ENCODE results near the gene MSRB1. TPM values are rescaled to one million over a fixed set of nuclear protein-coding genes. Genes with fewer than 3 reads are reported as not detected.

Gene MSRB1
- total and polyA plus RNA-seq, 2 of the 13 experiments (the other 11 are each of a cell fraction or from before 2014, with no cell fraction given), result 32.1 to 75.4 TPM

DNA sequence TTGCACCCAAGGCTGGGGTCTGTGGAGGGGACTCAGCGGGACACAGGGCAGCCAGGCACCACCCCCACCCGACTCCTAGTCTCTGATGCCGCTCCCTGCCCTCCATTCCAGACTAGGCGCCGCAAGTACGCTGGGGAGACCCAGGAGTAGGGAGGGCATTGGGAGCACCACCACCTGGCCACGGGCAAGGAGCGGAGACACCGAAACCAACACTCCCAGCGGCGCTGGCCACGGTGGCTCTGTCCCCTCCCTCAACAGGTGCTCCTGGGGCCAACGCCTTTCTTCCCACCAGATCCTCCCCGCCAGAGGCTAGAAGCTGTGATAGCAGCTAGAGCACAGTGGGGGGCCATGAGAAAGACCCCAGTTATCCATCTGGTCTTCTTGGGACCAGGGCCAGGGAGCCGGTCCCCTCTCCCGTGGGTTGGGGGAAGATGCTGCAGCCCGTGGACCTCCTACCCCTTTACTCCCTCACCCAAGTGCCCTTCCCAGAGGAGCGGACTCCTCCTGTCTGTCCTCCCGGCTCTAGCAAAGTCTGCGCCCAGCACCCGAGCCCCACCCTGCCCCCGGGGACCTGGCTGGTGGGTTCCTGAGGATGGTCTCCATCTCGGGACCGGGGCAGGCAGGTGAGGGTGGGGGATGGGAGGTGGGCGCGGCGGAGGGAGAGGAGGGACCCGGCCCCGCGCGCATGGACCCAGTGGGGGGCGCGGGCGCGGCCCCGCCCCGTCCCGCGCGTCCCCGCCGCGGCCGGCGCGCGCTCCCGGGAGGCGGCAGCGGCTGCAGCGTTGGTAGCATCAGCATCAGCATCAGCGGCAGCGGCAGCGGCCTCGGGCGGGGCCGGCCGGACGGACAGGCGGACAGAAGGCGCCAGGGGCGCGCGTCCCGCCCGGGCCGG lies 46.5 kb upstream of the MSRB1 start, which contains the start of gene SYNGR3 (continued):
- TF ChIP-seq, protein P1, sequence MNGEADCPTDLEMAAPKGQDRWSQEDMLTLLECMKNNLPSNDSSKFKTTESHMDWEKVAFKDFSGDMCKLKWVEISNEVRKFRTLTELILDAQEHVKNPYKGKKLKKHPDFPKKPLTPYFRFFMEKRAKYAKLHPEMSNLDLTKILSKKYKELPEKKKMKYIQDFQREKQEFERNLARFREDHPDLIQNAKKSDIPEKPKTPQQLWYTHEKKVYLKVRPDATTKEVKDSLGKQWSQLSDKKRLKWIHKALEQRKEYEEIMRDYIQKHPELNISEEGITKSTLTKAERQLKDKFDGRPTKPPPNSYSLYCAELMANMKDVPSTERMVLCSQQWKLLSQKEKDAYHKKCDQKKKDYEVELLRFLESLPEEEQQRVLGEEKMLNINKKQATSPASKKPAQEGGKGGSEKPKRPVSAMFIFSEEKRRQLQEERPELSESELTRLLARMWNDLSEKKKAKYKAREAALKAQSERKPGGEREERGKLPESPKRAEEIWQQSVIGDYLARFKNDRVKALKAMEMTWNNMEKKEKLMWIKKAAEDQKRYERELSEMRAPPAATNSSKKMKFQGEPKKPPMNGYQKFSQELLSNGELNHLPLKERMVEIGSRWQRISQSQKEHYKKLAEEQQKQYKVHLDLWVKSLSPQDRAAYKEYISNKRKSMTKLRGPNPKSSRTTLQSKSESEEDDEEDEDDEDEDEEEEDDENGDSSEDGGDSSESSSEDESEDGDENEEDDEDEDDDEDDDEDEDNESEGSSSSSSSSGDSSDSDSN (CRISPR knock-in tag; IDR thresholded peaks at IDR 0.05), result peak; percentile 39; the same call in 1 of the 2 replicates
- TF ChIP-seq NAIF1 (CRISPR knock-in tag; IDR thresholded peaks at IDR 0.05; ENCODE audit: borderline replicate concordance), result no peak
- no peak for TF ChIP-seq FOXJ3 (CRISPR knock-in tag; IDR thresholded peaks at IDR 0.05; ENCODE audit: borderline replicate concordance)
- no peak for TF ChIP-seq NCOA5 (CRISPR knock-in tag; IDR thresholded peaks at IDR 0.05)
- 0 out of 2 replicates have a peak, but pooled peaks have one; percentile 24 for TF ChIP-seq TAF1 (CRISPR knock-in tag; IDR thresholded peaks at IDR 0.05)
- TF ChIP-seq, protein P2, sequence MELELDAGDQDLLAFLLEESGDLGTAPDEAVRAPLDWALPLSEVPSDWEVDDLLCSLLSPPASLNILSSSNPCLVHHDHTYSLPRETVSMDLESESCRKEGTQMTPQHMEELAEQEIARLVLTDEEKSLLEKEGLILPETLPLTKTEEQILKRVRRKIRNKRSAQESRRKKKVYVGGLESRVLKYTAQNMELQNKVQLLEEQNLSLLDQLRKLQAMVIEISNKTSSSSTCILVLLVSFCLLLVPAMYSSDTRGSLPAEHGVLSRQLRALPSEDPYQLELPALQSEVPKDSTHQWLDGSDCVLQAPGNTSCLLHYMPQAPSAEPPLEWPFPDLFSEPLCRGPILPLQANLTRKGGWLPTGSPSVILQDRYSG (CRISPR knock-in tag; IDR thresholded peaks at IDR 0.05), result no peak
- TF ChIP-seq DR1 (CRISPR knock-in tag; IDR thresholded peaks at IDR 0.05), result no peak
- 0 out of 2 replicates have a peak, but pooled peaks have one; percentile 14 for TF ChIP-seq SAP130 (CRISPR knock-in tag; IDR thresholded peaks at IDR 0.05; ENCODE audit: low read depth)
- TF ChIP-seq, protein P3, sequence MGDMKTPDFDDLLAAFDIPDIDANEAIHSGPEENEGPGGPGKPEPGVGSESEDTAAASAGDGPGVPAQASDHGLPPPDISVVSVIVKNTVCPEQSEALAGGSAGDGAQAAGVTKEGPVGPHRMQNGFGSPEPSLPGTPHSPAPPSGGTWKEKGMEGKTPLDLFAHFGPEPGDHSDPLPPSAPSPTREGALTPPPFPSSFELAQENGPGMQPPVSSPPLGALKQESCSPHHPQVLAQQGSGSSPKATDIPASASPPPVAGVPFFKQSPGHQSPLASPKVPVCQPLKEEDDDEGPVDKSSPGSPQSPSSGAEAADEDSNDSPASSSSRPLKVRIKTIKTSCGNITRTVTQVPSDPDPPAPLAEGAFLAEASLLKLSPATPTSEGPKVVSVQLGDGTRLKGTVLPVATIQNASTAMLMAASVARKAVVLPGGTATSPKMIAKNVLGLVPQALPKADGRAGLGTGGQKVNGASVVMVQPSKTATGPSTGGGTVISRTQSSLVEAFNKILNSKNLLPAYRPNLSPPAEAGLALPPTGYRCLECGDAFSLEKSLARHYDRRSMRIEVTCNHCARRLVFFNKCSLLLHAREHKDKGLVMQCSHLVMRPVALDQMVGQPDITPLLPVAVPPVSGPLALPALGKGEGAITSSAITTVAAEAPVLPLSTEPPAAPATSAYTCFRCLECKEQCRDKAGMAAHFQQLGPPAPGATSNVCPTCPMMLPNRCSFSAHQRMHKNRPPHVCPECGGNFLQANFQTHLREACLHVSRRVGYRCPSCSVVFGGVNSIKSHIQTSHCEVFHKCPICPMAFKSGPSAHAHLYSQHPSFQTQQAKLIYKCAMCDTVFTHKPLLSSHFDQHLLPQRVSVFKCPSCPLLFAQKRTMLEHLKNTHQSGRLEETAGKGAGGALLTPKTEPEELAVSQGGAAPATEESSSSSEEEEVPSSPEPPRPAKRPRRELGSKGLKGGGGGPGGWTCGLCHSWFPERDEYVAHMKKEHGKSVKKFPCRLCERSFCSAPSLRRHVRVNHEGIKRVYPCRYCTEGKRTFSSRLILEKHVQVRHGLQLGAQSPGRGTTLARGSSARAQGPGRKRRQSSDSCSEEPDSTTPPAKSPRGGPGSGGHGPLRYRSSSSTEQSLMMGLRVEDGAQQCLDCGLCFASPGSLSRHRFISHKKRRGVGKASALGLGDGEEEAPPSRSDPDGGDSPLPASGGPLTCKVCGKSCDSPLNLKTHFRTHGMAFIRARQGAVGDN (CRISPR knock-in tag; IDR thresholded peaks at IDR 0.05), result peak; percentile 22; the same call in 1 of the 2 replicates
- no peak for TF ChIP-seq ZNF841 (CRISPR knock-in tag; IDR thresholded peaks at IDR 0.05; ENCODE audit: borderline replicate concordance)
- peak; percentile 91 for TF ChIP-seq ZNF263 (CRISPR knock-in tag; IDR thresholded peaks at IDR 0.05)

All from HepG2 (cell line).